Measurements from ENCODE around the gene PTPN21.
"Not testable (repeated sequence)": the region's sequence is repeated elsewhere in the genome, so short reads cannot be mapped to it uniquely, and the experiment has no call there.

PTPN21 gene

GRCh38 chr14:88551094-88551870 is 3.5 kb downstream of the PTPN21 start:
- DNase-seq = no peak

GRCh38 chr14:88550078-88550477 is 4.7 kb downstream of the PTPN21 start:
- no peak for DNase-seq

GRCh38 chr14:88547386-88547780 is 7.4 kb downstream of the PTPN21 start:
- no peak for DNase-seq

- no peak for DNase-seq
Observed at GRCh38 chr14:88546621-88547385, 8.0 kb downstream of the PTPN21 start.

GRCh38 chr14:88545256-88545655 is 9.6 kb downstream of the PTPN21 start:
- no peak for DNase-seq

GRCh38 chr14:88542857-88543795 is 11.7 kb downstream of the PTPN21 start:
- DNase-seq = no peak

GRCh38 chr14:88541324-88541723 is 13.5 kb downstream of the PTPN21 start:
- DNase-seq = no peak

GRCh38 chr14:88535813-88536212 is 19.0 kb downstream of the PTPN21 start:
- DNase-seq = no peak

- no peak for DNase-seq
Observed at GRCh38 chr14:88535149-88535548, 19.7 kb downstream of the PTPN21 start.

- DNase-seq = no peak
Observed at GRCh38 chr14:88533064-88533602, 21.7 kb downstream of the PTPN21 start.

- not testable (repeated sequence) for DNase-seq
Observed at GRCh38 chr14:88529889-88530288, 24.9 kb downstream of the PTPN21 start.

- no peak for DNase-seq
Observed at GRCh38 chr14:88522393-88522792, 32.4 kb downstream of the PTPN21 start.

GRCh38 chr14:88521818-88522217 is 33.0 kb downstream of the PTPN21 start:
- no peak for DNase-seq

GRCh38 chr14:88519907-88520306 is 34.9 kb downstream of the PTPN21 start:
- DNase-seq = no peak

GRCh38 chr14:88518592-88519512 is 36.0 kb downstream of the PTPN21 start:
- no peak for DNase-seq

GRCh38 chr14:88516861-88517357 is 37.9 kb downstream of the PTPN21 start:
- no peak for DNase-seq

GRCh38 chr14:88515499-88516221 is 39.1 kb downstream of the PTPN21 start:
- no peak for DNase-seq

GRCh38 chr14:88507208-88507607 is 47.6 kb downstream of the PTPN21 start:
- no peak for DNase-seq

- DNase-seq = no peak
Observed at GRCh38 chr14:88505621-88506020, 49.2 kb downstream of the PTPN21 start.

GRCh38 chr14:88504602-88505001 is 50.2 kb downstream of the PTPN21 start:
- DNase-seq = no peak

Data from NCI-H1048 (cell line).